ENCODE data around the gene DNAH10.

The DNAH10 gene

GRCh38 chr12:123889848-123890535 is 127.9 kb downstream of the DNAH10 start:
- no peak for DNase-seq

- DNase-seq, result no peak
These were observed 128.4 kb downstream of the DNAH10 start for GRCh38 chr12:123890536-123890902.

GRCh38 chr12:123891011-123891410 is 128.9 kb downstream of the DNAH10 start:
- no peak for DNase-seq

- no peak for DNase-seq
These were observed 129.5 kb downstream of the DNAH10 start for GRCh38 chr12:123891516-123892179.

GRCh38 chr12:123892180-123892559 is 130.1 kb downstream of the DNAH10 start:
- no peak for DNase-seq

GRCh38 chr12:123892853-123893252 is 130.8 kb downstream of the DNAH10 start:
- no peak for DNase-seq

- no peak for DNase-seq
These were observed 131.2 kb downstream of the DNAH10 start for GRCh38 chr12:123893276-123893675.

GRCh38 chr12:123894823-123895345 is 132.8 kb downstream of the DNAH10 start:
- DNase-seq, result no peak

- no peak for DNase-seq
These were observed 133.3 kb downstream of the DNAH10 start for GRCh38 chr12:123895451-123895850.

GRCh38 chr12:123896767-123897166 is 134.7 kb downstream of the DNAH10 start:
- no peak for DNase-seq

- DNase-seq, result no peak
These were observed 135.1 kb downstream of the DNAH10 start for GRCh38 chr12:123897221-123897620.

GRCh38 chr12:123898673-123899072 is 136.6 kb downstream of the DNAH10 start:
- DNase-seq, result no peak

GRCh38 chr12:123899368-123899767 is 137.3 kb downstream of the DNAH10 start:
- no peak for DNase-seq

- peak; percentile 81 for DNase-seq
These were observed 138.8 kb downstream of the DNAH10 start for GRCh38 chr12:123900871-123901376.

GRCh38 chr12:123902821-123903220 is 140.7 kb downstream of the DNAH10 start:
- no peak for DNase-seq

GRCh38 chr12:123903301-123904065 is 141.4 kb downstream of the DNAH10 start:
- DNase-seq, result no peak

- peak; percentile 85 for DNase-seq
These were observed 143.3 kb downstream of the DNAH10 start for GRCh38 chr12:123905319-123905925.

- no peak for DNase-seq
These were observed 144.8 kb downstream of the DNAH10 start for GRCh38 chr12:123906711-123907420.

- DNase-seq, result peak; percentile 83
These were observed 145.8 kb downstream of the DNAH10 start for GRCh38 chr12:123907726-123908476.

- no peak for DNase-seq
These were observed 147.0 kb downstream of the DNAH10 start for GRCh38 chr12:123908884-123909725.

- DNase-seq, result no peak
These were observed 148.0 kb downstream of the DNAH10 start for GRCh38 chr12:123910057-123910456.
